HEK293 (cell line): ENCODE results near the gene ZNF432.

Source experiments
- CTCF ChIA-PET: fragments of 350-600 bp; formaldehyde crosslinking; extraction: SDS; loops from one replicate; lab custom pipeline; 2021; ENCODE audit warnings: antibody characterized with exemption; lab: Yijun Ruan, JAX
- POLR2A ChIA-PET: fragments of 300-600 bp; formaldehyde crosslinking; extraction: SDS; loops from one replicate; lab custom pipeline; 2020; ENCODE audit warnings: antibody characterized with exemption, inconsistent platforms; lab: Yijun Ruan, JAX
- H3K27ac ChIP-seq: fragments of 200-500 bp; sonication (Bioruptor generic); 2 replicates; pipeline ENCODE4 v1.5.1; 2014; ENCODE audit warnings: low read depth, low read length, control low read depth, inconsistent platforms; ENCODE audit errors: extremely low read depth
- H3K36me3 ChIP-seq, 2 experiments: fragments of 200-500 bp in 1 of 2; sonication (Bioruptor generic) in 1 of 2; 1 replicate in 1 of 2; 2 replicates in 1 of 2; pipeline ENCODE4 v1.5.1; 2014 to 2017; ENCODE audit warnings: inconsistent platforms in 2 of 2, low read length in 2 of 2; ENCODE audit not compliant: control insufficient read depth in 2 of 2, insufficient read depth in 1 of 2
- H3K4me1 ChIP-seq: fragments of 200-500 bp; sonication (Bioruptor generic); 2 replicates; pipeline ENCODE4 v1.5.1; 2014; ENCODE audit warnings: mild to moderate bottlenecking, low read length, inconsistent platforms; ENCODE audit not compliant: control insufficient read depth, insufficient read depth
- H3K4me3 ChIP-seq: 2 replicates; pipeline ENCODE4 v1.5.1; 2011; ENCODE audit warnings: low read depth, mild to moderate bottlenecking, control low read depth, low read length, moderate library complexity
- H3K9me3 ChIP-seq: fragments of 200-500 bp; sonication (Bioruptor generic); 2 replicates; pipeline ENCODE4 v1.5.1; 2014; ENCODE audit warnings: low read depth, low read length, inconsistent platforms; ENCODE audit not compliant: control insufficient read depth, insufficient read depth
- FEZF1 ChIP-seq: fragments of 450-650 bp; formaldehyde crosslinking; IDR thresholded peaks from 2 replicates; pipeline ENCODE4 v1.5.1; 2016; ENCODE audit warnings: missing biosample characterization, missing genetic modification characterization
- GLI4 ChIP-seq: fragments of 450-650 bp; formaldehyde crosslinking; IDR thresholded peaks from 2 replicates; pipeline ENCODE4 v1.5.1; 2016; ENCODE audit warnings: missing biosample characterization, missing genetic modification characterization
- KLF1 ChIP-seq: fragments of 450-650 bp; formaldehyde crosslinking; IDR thresholded peaks from 2 replicates; pipeline ENCODE4 v1.5.1; 2016; ENCODE audit warnings: missing biosample characterization, missing genetic modification characterization
- SETDB1 ChIP-seq: IDR thresholded peaks from one replicate; pipeline ENCODE4 v1.6.1; 2017; ENCODE audit warnings: mild to moderate bottlenecking, low read length, moderate library complexity, mixed read lengths; ENCODE audit not compliant: insufficient read length
- SP3 ChIP-seq: fragments of 450-650 bp; formaldehyde crosslinking; IDR thresholded peaks from 2 replicates; pipeline ENCODE4 v1.5.1; 2016; ENCODE audit warnings: missing biosample characterization, missing genetic modification characterization
- SP7 ChIP-seq: fragments of 450-650 bp; formaldehyde crosslinking; IDR thresholded peaks from 2 replicates; pipeline ENCODE4 v1.5.1; 2016; ENCODE audit warnings: missing biosample characterization, missing genetic modification characterization
- TCF7L2 ChIP-seq: IDR thresholded peaks from 2 replicates; pipeline ENCODE4 v1.6.1; 2011; ENCODE audit warnings: low read depth, mild to moderate bottlenecking, inconsistent platforms, low read length, moderate library complexity, borderline replicate concordance
- TRIM28 ChIP-seq: IDR thresholded peaks from 2 replicates; pipeline ENCODE4 v1.6.1; 2011; ENCODE audit warnings: low read length, control low read depth, borderline replicate concordance
- YY1 ChIP-seq: fragments of 450-650 bp; formaldehyde crosslinking; IDR thresholded peaks from 2 replicates; pipeline ENCODE4 v1.5.1; 2018; ENCODE audit warnings: missing biosample characterization, missing genetic modification characterization
- ZBTB17 ChIP-seq: fragments of 450-650 bp; formaldehyde crosslinking; IDR thresholded peaks from 2 replicates; pipeline ENCODE4 v1.5.1; 2016; ENCODE audit warnings: missing biosample characterization, missing genetic modification characterization
- ZBTB20 ChIP-seq: fragments of 450-650 bp; formaldehyde crosslinking; IDR thresholded peaks from 2 replicates; pipeline ENCODE4 v1.5.1; 2016; ENCODE audit warnings: missing biosample characterization, missing genetic modification characterization
- ZBTB21 ChIP-seq: fragments of 450-650 bp; formaldehyde crosslinking; IDR thresholded peaks from 2 replicates; pipeline ENCODE4 v1.5.1; 2017; ENCODE audit warnings: missing biosample characterization, missing genetic modification characterization
- ZBTB8A ChIP-seq: fragments of 450-650 bp; formaldehyde crosslinking; IDR thresholded peaks from 2 replicates; pipeline ENCODE4 v1.5.1; 2016; ENCODE audit warnings: missing biosample characterization, missing genetic modification characterization
- ZEB2 ChIP-seq: fragments of 450-650 bp; formaldehyde crosslinking; IDR thresholded peaks from 2 replicates; pipeline ENCODE4 v1.5.1; 2016; ENCODE audit warnings: missing biosample characterization, missing genetic modification characterization
- ZFP37 ChIP-seq: fragments of 450-650 bp; formaldehyde crosslinking; IDR thresholded peaks from 2 replicates; pipeline ENCODE4 v1.5.1; 2016; ENCODE audit warnings: missing biosample characterization, missing genetic modification characterization
- ZNF132 ChIP-seq: fragments of 450-650 bp; formaldehyde crosslinking; IDR thresholded peaks from 2 replicates; pipeline ENCODE4 v1.5.1; 2017; ENCODE audit warnings: missing biosample characterization, missing genetic modification characterization, borderline replicate concordance
- ZNF140 ChIP-seq: fragments of 450-650 bp; formaldehyde crosslinking; IDR thresholded peaks from 2 replicates; pipeline ENCODE4 v1.5.1; 2016; ENCODE audit warnings: missing biosample characterization, missing genetic modification characterization
- ZNF184 ChIP-seq: fragments of 450-650 bp; IDR thresholded peaks from 2 replicates; pipeline ENCODE4 v1.5.1; 2018; ENCODE audit warnings: missing biosample characterization, mild to moderate bottlenecking, missing genetic modification characterization
- ZNF2 ChIP-seq: fragments of 450-650 bp; formaldehyde crosslinking; IDR thresholded peaks from 2 replicates; pipeline ENCODE4 v1.5.1; 2016; ENCODE audit warnings: missing biosample characterization, missing genetic modification characterization
- ZNF24 ChIP-seq: fragments of 450-650 bp; formaldehyde crosslinking; IDR thresholded peaks from 2 replicates; pipeline ENCODE4 v1.5.1; 2016; ENCODE audit warnings: missing biosample characterization, missing genetic modification characterization
- ZNF394 ChIP-seq: fragments of 450-650 bp; formaldehyde crosslinking; IDR thresholded peaks from 2 replicates; pipeline ENCODE4 v1.5.1; 2016; ENCODE audit warnings: missing biosample characterization, missing genetic modification characterization, mild to moderate bottlenecking, moderate library complexity, borderline replicate concordance
- ZNF501 ChIP-seq: fragments of 450-650 bp; formaldehyde crosslinking; IDR thresholded peaks from 2 replicates; pipeline ENCODE4 v1.5.1; 2016; ENCODE audit warnings: missing biosample characterization, missing genetic modification characterization
- ZNF610 ChIP-seq: fragments of 450-650 bp; formaldehyde crosslinking; IDR thresholded peaks from 2 replicates; pipeline ENCODE4 v1.5.1; 2016; ENCODE audit warnings: missing biosample characterization, missing genetic modification characterization, borderline replicate concordance
- ZNF623 ChIP-seq: fragments of 450-650 bp; formaldehyde crosslinking; IDR thresholded peaks from 2 replicates; pipeline ENCODE4 v1.5.1; 2016; ENCODE audit warnings: missing biosample characterization, missing genetic modification characterization
- ZNF629 ChIP-seq: fragments of 450-650 bp; formaldehyde crosslinking; IDR thresholded peaks from 2 replicates; pipeline ENCODE4 v1.5.1; 2017; ENCODE audit warnings: missing biosample characterization, missing genetic modification characterization
- ZNF76 ChIP-seq: fragments of 450-650 bp; formaldehyde crosslinking; IDR thresholded peaks from 2 replicates; pipeline ENCODE4; 2016; ENCODE audit warnings: low read depth, missing biosample characterization, missing genetic modification characterization, borderline replicate concordance
- ZNF837 ChIP-seq: fragments of 450-650 bp; formaldehyde crosslinking; IDR thresholded peaks from 2 replicates; pipeline ENCODE4 v1.5.1; 2016; ENCODE audit warnings: missing biosample characterization, missing genetic modification characterization
- ZXDB ChIP-seq: fragments of 450-650 bp; formaldehyde crosslinking; IDR thresholded peaks from 2 replicates; pipeline ENCODE4 v1.5.1; 2016; ENCODE audit warnings: missing biosample characterization, missing genetic modification characterization
- TF ChIP-seq, protein P1 (sequence below): fragments of 450-650 bp; formaldehyde crosslinking; IDR thresholded peaks from 2 replicates; pipeline ENCODE4 v1.5.1; 2016; ENCODE audit warnings: missing biosample characterization, missing genetic modification characterization
- TF ChIP-seq, protein P2 (sequence below): sonication (generic); formaldehyde crosslinking; IDR thresholded peaks from 2 replicates; pipeline ENCODE4 v1.8.1; 2022; ENCODE audit warnings: mild to moderate bottlenecking, moderate library complexity, missing genetic modification reagents
- TF ChIP-seq, protein P3 (sequence below): fragments of 450-650 bp; formaldehyde crosslinking; optimal IDR thresholded peaks from 2 replicates; pipeline ENCODE3; 2016; ENCODE audit warnings: missing biosample characterization, mild to moderate bottlenecking, missing genetic modification characterization
- TF ChIP-seq, protein P4 (sequence below): fragments of 450-650 bp; formaldehyde crosslinking; IDR thresholded peaks from 2 replicates; pipeline ENCODE4 v1.5.1; 2017; ENCODE audit warnings: missing biosample characterization, mild to moderate bottlenecking, missing genetic modification characterization, moderate library complexity

Gene ZNF432

DNA sequence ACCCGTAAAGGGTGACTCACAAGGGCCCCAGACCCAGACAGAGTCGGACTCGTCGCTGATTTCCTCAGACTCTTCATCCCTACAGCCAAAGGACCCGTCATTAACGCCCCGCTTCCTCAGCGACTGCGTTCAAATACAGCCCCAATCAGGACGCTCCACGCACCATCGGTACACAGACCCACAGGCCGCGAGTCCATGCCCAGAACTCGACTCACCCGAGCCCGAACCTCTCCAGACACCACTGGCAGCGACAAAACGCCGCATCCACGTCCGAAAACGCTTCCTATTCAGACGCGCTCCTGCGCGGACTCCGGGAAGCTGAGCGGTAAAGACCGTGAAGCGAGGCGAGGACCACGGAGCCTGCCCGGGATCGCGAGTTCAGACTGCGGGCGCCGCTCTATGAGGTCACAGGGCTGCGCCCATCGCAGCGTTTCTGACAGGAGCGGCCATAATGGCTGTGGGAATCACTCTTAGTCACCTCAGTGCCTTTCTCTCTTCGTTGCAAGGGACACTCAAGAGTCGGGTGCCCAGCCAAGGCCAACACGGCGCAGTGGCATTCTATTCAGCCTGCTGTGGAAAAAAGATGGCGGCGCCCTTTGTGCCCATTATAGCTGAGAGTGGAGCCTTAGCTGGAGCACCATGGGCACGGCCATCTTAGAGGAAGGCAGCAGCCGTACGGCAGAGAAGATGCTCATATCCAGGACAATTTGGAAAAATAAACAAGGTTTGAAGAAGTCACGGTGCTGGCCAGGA lies 20.4 kb downstream of the ZNF432 start, which contains the start of gene ZNF614:
TSS of gene ZNF614 (minus strand) at position 353 of the 753 bp plus-strand sequence. CDS start 2,634 bp downstream, outside the sequence.
- ChIA-PET CTCF (interaction anchor here (0.7 kb wide), 1 partner anchor 385 kb away, joined by 3 read pairs; no protein-coding TSS in a partner anchor), POLR2A (interaction anchor here (1.0 to 1.7 kb wide), 4 partner anchors 10 to 161 kb away, joined by 4 to 8 read pairs (median 7); partner anchors contain the start of genes PPP2R1A, ZNF432 and ZNF615)
- Histone ChIP-seq H3K4me3 (peak within 1 kb of the TSS; percentile 86), H3K4me1 (no peaks in the 10 kb centered on the region), H3K36me3 (peaks cover 20 to 41% of the 10 kb centered on the region in 2 experiments), H3K27ac (peak within 1 kb of the TSS; percentile 79), H3K9me3 (no peaks in the 10 kb centered on the region; the same call in none of the 2 replicates)
- 0 out of 2 replicates have a peak, but pooled peaks have one; percentile 35 for TF ChIP-seq ZBTB21 (tag by site-specific recombination)
- TF ChIP-seq ZNF24 (tag by site-specific recombination) = 0 out of 2 replicates have a peak, but pooled peaks have one; percentile 14
- peak; percentile 85 for TF ChIP-seq ZBTB8A (tag by site-specific recombination)
- peak; percentile 83; the same call in 1 of the 2 replicates for TF ChIP-seq TCF7L2
- TF ChIP-seq, protein P1, sequence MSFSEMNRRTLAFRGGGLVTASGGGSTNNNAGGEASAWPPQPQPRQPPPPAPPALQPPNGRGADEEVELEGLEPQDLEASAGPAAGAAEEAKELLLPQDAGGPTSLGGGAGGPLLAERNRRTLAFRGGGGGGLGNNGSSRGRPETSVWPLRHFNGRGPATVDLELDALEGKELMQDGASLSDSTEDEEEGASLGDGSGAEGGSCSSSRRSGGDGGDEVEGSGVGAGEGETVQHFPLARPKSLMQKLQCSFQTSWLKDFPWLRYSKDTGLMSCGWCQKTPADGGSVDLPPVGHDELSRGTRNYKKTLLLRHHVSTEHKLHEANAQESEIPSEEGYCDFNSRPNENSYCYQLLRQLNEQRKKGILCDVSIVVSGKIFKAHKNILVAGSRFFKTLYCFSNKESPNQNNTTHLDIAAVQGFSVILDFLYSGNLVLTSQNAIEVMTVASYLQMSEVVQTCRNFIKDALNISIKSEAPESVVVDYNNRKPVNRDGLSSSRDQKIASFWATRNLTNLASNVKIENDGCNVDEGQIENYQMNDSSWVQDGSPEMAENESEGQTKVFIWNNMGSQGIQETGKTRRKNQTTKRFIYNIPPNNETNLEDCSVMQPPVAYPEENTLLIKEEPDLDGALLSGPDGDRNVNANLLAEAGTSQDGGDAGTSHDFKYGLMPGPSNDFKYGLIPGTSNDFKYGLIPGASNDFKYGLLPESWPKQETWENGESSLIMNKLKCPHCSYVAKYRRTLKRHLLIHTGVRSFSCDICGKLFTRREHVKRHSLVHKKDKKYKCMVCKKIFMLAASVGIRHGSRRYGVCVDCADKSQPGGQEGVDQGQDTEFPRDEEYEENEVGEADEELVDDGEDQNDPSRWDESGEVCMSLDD (tag by site-specific recombination) = peak; percentile 59
- peak; percentile 98 for TF ChIP-seq YY1 (tag by site-specific recombination)
- peak; percentile 68 for TF ChIP-seq SP7 (tag by site-specific recombination)
- TF ChIP-seq ZXDB (tag by site-specific recombination) = peak; percentile 78
- TF ChIP-seq, protein P2, sequence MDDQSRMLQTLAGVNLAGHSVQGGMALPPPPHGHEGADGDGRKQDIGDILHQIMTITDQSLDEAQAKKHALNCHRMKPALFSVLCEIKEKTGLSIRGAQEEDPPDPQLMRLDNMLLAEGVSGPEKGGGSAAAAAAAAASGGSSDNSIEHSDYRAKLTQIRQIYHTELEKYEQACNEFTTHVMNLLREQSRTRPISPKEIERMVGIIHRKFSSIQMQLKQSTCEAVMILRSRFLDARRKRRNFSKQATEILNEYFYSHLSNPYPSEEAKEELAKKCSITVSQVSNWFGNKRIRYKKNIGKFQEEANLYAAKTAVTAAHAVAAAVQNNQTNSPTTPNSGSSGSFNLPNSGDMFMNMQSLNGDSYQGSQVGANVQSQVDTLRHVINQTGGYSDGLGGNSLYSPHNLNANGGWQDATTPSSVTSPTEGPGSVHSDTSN (CRISPR knock-in tag) = peak; percentile 51; the same call in 1 of the 2 replicates
- TF ChIP-seq FEZF1 (tag by site-specific recombination) = peak; percentile 39; the same call in 1 of the 2 replicates
- TF ChIP-seq ZNF132 = no peak
- peak; percentile 69; the same call in 1 of the 2 replicates for TF ChIP-seq ZNF76
- TF ChIP-seq, protein P3, sequence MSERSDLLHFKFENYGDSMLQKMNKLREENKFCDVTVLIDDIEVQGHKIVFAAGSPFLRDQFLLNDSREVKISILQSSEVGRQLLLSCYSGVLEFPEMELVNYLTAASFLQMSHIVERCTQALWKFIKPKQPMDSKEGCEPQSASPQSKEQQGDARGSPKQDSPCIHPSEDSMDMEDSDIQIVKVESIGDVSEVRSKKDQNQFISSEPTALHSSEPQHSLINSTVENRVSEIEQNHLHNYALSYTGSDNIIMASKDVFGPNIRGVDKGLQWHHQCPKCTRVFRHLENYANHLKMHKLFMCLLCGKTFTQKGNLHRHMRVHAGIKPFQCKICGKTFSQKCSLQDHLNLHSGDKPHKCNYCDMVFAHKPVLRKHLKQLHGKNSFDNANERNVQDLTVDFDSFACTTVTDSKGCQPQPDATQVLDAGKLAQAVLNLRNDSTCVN = peak; percentile 72
- TF ChIP-seq ZBTB20 = peak; percentile 97
- TF ChIP-seq ZNF837 (tag by site-specific recombination) = no peak
- peak; percentile 63; the same call in 1 of the 2 replicates for TF ChIP-seq TRIM28
- peak; percentile 97 for TF ChIP-seq ZBTB17 (tag by site-specific recombination)
- TF ChIP-seq GLI4 = peak; percentile 44; the same call in 1 of the 2 replicates
- TF ChIP-seq, protein P4, sequence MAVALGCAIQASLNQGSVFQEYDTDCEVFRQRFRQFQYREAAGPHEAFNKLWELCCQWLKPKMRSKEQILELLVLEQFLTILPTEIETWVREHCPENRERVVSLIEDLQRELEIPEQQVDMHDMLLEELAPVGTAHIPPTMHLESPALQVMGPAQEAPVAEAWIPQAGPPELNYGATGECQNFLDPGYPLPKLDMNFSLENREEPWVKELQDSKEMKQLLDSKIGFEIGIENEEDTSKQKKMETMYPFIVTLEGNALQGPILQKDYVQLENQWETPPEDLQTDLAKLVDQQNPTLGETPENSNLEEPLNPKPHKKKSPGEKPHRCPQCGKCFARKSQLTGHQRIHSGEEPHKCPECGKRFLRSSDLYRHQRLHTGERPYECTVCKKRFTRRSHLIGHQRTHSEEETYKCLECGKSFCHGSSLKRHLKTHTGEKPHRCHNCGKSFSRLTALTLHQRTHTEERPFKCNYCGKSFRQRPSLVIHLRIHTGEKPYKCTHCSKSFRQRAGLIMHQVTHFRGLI (tag by site-specific recombination) = peak; percentile 80
- no peak for TF ChIP-seq ZNF140 (tag by site-specific recombination)
- no peak for TF ChIP-seq SETDB1
- TF ChIP-seq ZNF2 = 0 out of 2 replicates have a peak, but pooled peaks have one; percentile 45
- peak; percentile 75 for TF ChIP-seq ZNF629
- TF ChIP-seq KLF1 (tag by site-specific recombination) = 0 out of 2 replicates have a peak, but pooled peaks have one; percentile 8
- peak; percentile 30 for TF ChIP-seq ZNF394
- TF ChIP-seq ZFP37 = peak; percentile 80
- peak; percentile 85 for TF ChIP-seq ZNF501 (tag by site-specific recombination)
- no peak for TF ChIP-seq ZNF184
- TF ChIP-seq ZEB2 (tag by site-specific recombination) = 0 out of 2 replicates have a peak, but pooled peaks have one; percentile 23
- TF ChIP-seq SP3 (tag by site-specific recombination) = peak; percentile 54
- peak; percentile 62 for TF ChIP-seq ZNF610 (tag by site-specific recombination)
- TF ChIP-seq ZNF623 = peak; percentile 9; the same call in 1 of the 2 replicates
